NCI-H1436 treated with DMSO at 0.1 percent for 48 hours (cell line): Measurements from ENCODE around the gene RGL4.
"Not testable (repeated sequence)": the region's sequence is repeated elsewhere in the genome, so short reads cannot be mapped to it uniquely, and the experiment has no call there.

Experiments
- DNase-seq: peaks from one replicate; lab custom pipeline; 2025; lab: John Stamatoyannopoulos, UW

RGL4 gene

GRCh38 chr22:23690713-23691112, at the start of gene RGL4:
TSS of gene RGL4 (plus strand) at chr22:23691013. CDS start at chr22:23692031, 1,018 bp downstream.
- no peak for DNase-seq

GRCh38 chr22:23646526-23646925, 44.3 kb upstream of the RGL4 start:
- DNase-seq = not testable (repeated sequence)

- no peak for DNase-seq
These were observed 41.7 kb upstream of the RGL4 start for GRCh38 chr22:23649071-23649501.

- no peak for DNase-seq
These were observed 39.1 kb upstream of the RGL4 start for GRCh38 chr22:23651676-23652075.

- DNase-seq = no peak
These were observed 38.5 kb upstream of the RGL4 start for GRCh38 chr22:23652286-23652685.

GRCh38 chr22:23652711-23653110, 38.1 kb upstream of the RGL4 start:
- no peak for DNase-seq

GRCh38 chr22:23655891-23656475, 34.8 kb upstream of the RGL4 start:
- DNase-seq = no peak

GRCh38 chr22:23657727-23658126, 33.1 kb upstream of the RGL4 start:
- DNase-seq = no peak

GRCh38 chr22:23660381-23660780, 30.4 kb upstream of the RGL4 start:
- DNase-seq = not testable (repeated sequence)

GRCh38 chr22:23670378-23671295, 20.2 kb upstream of the RGL4 start:
- DNase-seq = no peak

- DNase-seq = not testable (repeated sequence)
These were observed 19.4 kb upstream of the RGL4 start for GRCh38 chr22:23671387-23671786.

GRCh38 chr22:23672307-23673049, 18.3 kb upstream of the RGL4 start:
- not testable (repeated sequence) for DNase-seq

GRCh38 chr22:23673050-23673620, 17.7 kb upstream of the RGL4 start:
- no peak for DNase-seq

- no peak for DNase-seq
These were observed 16.8 kb upstream of the RGL4 start for GRCh38 chr22:23673826-23674690.

- DNase-seq = not testable (repeated sequence)
These were observed 15.8 kb upstream of the RGL4 start for GRCh38 chr22:23674886-23675501.

GRCh38 chr22:23675502-23676415, 15.1 kb upstream of the RGL4 start:
- DNase-seq = no peak

- DNase-seq = not testable (repeated sequence)
These were observed 13.7 kb upstream of the RGL4 start for GRCh38 chr22:23676841-23677700.

GRCh38 chr22:23677701-23677995, 13.2 kb upstream of the RGL4 start:
- DNase-seq = no peak

GRCh38 chr22:23678133-23678532, 12.7 kb upstream of the RGL4 start:
- no peak for DNase-seq
